ENCODE data around the gene TOMM7.
A peak's percentile ranks its signal among the peaks of the same experiment; 100 is the strongest.
"Not testable (repeated sequence)": the region's sequence is repeated elsewhere in the genome, so short reads cannot be mapped to it uniquely, and the experiment has no call there.

Gene TOMM7

GRCh38 chr7:22853138-22853537 is 30.5 kb upstream of the TOMM7 start:
- no peak for DNase-seq

GRCh38 chr7:22851145-22851544 is 28.5 kb upstream of the TOMM7 start:
- no peak for DNase-seq

GRCh38 chr7:22850394-22850793 is 27.7 kb upstream of the TOMM7 start:
- DNase-seq, result not testable (repeated sequence)

- no peak for DNase-seq
These were observed 27.0 kb upstream of the TOMM7 start for GRCh38 chr7:22849662-22850061.

GRCh38 chr7:22849172-22849571 is 26.5 kb upstream of the TOMM7 start:
- no peak for DNase-seq

- no peak for DNase-seq
These were observed 24.3 kb upstream of the TOMM7 start for GRCh38 chr7:22846961-22847360.

GRCh38 chr7:22845221-22845834 is 22.7 kb upstream of the TOMM7 start:
- no peak for DNase-seq

GRCh38 chr7:22843681-22844309 is 21.1 kb upstream of the TOMM7 start:
- DNase-seq, result no peak

- no peak for DNase-seq
These were observed 20.3 kb upstream of the TOMM7 start for GRCh38 chr7:22842973-22843372.

- no peak for DNase-seq
These were observed 19.8 kb upstream of the TOMM7 start for GRCh38 chr7:22842383-22842941.

GRCh38 chr7:22841954-22842353 is 19.3 kb upstream of the TOMM7 start:
- no peak for DNase-seq

GRCh38 chr7:22837308-22837707 is 14.7 kb upstream of the TOMM7 start:
- no peak for DNase-seq

- DNase-seq, result not testable (repeated sequence)
These were observed 13.9 kb upstream of the TOMM7 start for GRCh38 chr7:22836506-22836905.

GRCh38 chr7:22833957-22834356 is 11.3 kb upstream of the TOMM7 start:
- DNase-seq, result no peak

GRCh38 chr7:22833113-22833855 is 10.6 kb upstream of the TOMM7 start:
- DNase-seq, result no peak

- no peak for DNase-seq
These were observed 9.8 kb upstream of the TOMM7 start for GRCh38 chr7:22832401-22832800.

GRCh38 chr7:22831602-22832305 is 9.1 kb upstream of the TOMM7 start:
- no peak for DNase-seq

- peak; percentile 28 for DNase-seq
These were observed 4.9 kb upstream of the TOMM7 start for GRCh38 chr7:22827563-22827962.

GRCh38 chr7:22826593-22826992 is 3.9 kb upstream of the TOMM7 start:
- peak; percentile 40 for DNase-seq

GRCh38 chr7:22824760-22825159 is 2.1 kb upstream of the TOMM7 start:
- DNase-seq, result no peak

GRCh38 chr7:22823142-22823497 is 471 bp upstream of the TOMM7 start:
- DNase-seq, result peak; percentile 60

- DNase-seq, result peak; percentile 56
These were observed 755 bp downstream of the TOMM7 start for GRCh38 chr7:22821702-22822485.

GRCh38 chr7:22819476-22819875 is 3.2 kb downstream of the TOMM7 start:
- DNase-seq, result no peak

All from DMS53 (cell line).